Activated naive CD8-positive, alpha-beta T cell treated with anti-CD3 and anti-CD28 coated beads, Interleukin-2, amount 50 U/mL, for 16 hours (primary cell): ENCODE results near the gene SEMA4G.
"Not testable (repeated sequence)": the region's sequence is repeated elsewhere in the genome, so short reads cannot be mapped to it uniquely, and the experiment has no call there.

ENCODE experiments used
- DNase-seq: peaks from one replicate; pipeline ENCODE4 v3.0.0-alpha.2; 2020; ENCODE audit warnings: low read depth, low spot score

The SEMA4G gene

DNA sequence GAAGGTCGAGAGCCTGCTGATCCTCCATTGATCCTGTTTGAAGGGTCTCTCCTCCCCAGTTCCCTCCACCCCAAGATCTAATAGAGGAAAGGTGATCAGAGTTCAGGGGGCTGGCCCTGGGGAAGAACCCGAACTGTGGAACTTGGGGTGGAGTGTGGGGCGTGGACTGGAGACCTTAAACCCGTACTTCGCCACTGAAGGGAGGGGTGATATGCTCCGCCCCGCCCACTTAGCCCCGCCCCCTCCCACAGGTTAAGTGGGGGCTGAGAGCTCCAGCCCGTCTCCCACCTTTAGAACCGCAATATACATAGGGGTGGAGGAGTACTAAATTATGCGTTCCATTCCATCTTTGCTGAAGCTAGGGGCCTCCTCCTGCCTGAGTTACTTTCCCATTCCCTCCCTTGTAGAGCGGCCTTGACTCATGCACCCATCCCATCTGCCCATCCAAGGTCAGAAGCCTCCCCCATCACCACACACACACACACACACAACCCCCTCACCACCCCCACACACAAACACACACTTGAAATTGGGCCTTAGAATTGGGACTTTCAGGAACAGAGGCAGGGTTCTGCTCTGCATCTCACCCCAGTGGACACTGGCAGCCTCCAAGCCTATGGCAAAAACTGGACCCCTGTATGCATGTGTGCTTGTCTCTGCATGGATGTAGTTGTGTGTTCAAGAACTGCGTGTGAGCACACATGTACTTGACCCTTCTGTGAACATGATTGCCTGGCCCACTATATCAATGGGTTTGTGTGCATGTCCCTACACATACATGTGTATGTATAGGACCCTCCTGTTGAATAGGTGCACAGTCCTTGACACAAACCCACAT lies 991 bp downstream of the SEMA4G start:
- DNase-seq = no peak

DNA sequence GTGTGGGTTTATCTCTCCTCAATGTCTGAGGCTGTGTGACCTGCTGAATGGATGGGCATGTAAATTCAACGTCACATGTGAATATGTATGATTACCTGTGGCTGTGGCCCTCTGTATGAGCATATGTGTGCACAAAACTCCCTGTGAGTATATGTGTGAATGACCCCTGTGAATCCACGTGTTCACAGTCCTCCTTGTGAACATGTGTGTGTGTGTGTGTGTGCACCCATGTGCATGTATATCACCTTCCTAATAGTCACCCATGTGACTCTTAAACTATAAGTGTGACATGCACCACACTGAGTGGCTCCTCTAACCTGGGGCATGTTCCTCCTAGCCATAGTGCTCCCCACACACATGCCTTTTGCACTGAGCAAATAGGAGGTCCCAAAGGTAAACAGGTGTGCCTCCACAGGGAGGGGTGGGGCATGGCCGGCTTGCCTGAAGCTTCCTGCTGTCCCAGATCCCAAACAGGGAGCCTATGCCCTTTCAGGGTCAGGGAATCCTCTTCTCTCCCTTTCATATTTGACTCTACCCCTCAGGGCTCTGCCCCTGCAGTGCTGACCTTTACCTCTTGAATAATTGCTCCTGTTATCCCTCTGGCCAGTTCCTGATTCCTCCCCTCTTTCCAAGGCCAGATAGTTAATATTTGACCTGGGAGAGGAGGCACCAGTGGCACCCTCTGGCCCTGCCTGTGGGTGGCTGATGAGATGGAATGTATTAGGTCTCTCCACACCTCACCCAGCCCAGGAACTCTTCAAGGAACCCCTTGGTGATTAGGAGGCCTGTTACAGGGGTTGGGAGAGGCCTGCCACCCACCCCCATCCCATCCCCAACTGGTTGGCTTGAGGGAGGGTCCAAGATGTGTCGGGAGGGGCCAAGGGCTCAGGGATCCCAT lies 1.9 kb downstream of the SEMA4G start:
- no peak for DNase-seq

DNA sequence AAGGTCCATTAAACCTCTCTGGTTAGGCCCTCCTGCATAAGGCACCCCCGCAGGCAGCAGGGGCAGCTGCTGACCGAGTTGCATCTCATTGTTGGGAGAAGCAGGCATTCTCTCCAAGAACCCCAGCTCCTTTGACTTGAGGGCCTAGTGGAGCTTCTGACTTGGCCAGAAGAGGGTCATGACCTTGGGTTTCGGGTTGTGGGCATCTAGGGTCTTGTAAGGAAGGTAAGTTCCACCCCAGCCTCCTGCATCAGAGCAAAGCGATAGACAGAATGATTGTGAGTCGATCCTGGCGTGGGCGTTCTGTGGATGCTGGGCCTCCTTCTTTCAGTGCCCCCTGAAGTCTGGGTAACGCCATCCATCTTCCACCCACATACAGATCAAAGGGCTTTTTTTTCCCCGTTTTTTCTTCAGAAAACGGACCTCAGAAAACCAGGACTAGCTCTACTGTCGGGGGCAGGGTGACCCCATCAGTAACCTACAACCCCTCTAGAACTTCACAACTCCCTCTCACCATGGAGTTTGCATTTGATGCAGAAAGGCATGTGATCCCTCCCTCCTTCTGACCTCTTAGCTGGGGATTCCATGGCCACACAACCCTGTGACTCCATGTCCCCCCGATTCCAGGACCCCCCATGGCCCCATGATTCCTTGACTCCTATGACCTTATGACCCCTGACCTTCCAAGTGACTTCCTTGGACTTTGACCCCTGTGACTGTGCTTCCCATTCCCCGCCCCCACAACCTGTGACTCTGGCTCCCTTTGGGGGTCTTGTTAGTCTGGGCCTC lies 3.0 kb downstream of the SEMA4G start:
- no peak for DNase-seq

- DNase-seq = no peak
Measured at GRCh38 chr10:100972904-100973535, 3.7 kb downstream of the SEMA4G start.

- not testable (repeated sequence) for DNase-seq
Measured at GRCh38 chr10:100975397-100975796, 6.1 kb downstream of the SEMA4G start.

DNA sequence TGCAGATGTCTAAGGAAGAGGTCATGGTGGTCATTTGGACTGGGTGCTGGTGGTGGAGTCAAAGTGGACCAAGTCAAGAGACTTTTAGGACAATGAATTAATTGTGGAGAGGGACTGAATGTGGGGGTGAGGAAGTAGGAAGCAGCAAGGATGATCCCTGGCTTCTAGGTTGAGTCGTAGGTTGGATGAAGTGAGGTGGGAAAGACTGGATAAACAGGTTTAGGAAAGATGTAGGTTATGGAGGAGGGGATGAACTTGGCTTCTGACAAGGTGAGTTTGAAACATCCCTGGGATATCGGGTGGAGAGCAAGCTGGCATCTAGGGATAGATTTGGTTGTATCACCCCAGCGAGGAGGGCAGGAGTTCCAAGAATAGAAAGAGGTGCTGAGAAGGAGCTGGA lies 7.6 kb downstream of the SEMA4G start:
- no peak for DNase-seq

- DNase-seq = no peak
Measured at GRCh38 chr10:100977436-100977835, 8.1 kb downstream of the SEMA4G start.

- DNase-seq = no peak
Measured at GRCh38 chr10:100978121-100978900, 9.0 kb downstream of the SEMA4G start.

DNA sequence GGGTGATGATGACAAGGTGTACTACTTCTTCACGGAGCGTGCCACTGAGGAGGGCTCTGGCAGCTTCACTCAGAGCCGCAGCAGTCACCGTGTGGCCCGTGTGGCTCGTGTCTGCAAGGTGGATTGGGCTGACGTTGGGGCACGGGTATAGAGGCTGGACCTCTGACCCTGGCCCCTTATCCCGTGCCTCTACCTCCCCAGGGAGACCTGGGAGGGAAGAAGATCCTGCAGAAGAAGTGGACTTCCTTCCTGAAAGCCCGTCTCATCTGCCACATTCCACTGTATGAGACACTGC lies 9.5 kb downstream of the SEMA4G start:
- no peak for DNase-seq

GRCh38 chr10:100979791-100980272 lies 10.5 kb downstream of the SEMA4G start:
- no peak for DNase-seq

DNA sequence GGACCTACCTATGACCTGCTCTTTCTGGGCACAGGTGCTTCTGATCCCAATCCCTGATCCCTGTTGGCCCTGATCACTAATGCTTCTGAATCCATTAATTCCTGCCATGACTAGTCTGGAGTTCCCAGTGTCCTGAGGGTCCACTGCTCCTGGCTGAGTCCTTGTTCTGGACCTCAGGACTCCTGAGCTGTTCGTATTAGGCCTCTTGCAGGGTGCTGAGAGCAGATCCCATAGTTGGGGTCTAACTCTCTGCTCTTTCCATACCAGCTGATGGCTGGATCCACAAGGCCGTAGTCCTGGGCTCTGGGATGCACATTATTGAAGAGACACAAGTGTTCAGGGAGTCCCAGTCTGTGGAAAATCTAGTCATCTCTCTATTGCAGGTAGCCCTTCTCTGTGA lies 11.0 kb downstream of the SEMA4G start:
- no peak for DNase-seq

DNA sequence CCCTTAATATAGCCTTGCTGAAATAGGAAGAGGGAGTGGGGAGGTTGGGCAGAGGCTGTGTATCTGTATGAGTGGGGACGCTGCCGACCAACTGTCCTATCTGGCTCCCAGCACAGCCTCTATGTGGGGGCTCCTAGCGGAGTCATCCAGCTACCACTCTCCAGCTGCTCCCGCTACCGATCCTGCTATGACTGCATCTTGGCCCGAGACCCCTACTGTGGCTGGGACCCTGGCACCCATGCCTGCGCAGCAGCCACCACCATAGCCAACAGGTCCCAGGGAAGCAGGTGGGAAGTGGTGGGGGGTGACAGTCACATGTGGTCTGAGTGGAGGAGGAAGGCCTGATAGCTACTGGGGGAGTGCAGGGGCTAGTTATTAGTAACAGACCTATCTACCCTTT lies 11.4 kb downstream of the SEMA4G start:
- DNase-seq = no peak

DNA sequence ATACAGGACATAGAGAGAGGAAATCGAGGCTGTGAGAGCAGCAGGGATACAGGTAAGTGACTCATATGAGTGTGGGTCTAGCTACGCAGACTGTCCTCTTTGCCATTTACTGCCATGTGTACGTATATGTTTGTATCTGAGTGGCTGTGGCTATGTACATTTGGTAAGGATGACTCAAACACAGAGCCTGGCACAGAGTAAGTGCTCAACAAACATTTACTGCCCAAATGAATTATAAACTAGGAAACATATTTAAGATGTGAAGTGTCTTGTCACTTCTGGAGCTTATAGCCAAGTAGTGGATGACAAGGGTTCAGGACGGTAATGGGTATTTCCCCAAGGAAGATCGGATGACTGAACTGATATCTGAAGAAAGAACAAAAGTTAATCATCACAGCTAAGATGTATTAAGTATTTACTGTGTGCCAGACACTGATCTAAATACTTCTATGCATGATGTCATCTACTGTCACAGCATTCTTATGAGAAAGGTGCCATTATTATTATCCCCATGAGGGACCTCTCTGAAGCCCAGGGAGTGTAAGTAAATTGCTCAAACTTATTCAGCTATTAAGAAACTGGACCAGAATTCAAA lies 12.0 kb downstream of the SEMA4G start:
- no peak for DNase-seq

DNA sequence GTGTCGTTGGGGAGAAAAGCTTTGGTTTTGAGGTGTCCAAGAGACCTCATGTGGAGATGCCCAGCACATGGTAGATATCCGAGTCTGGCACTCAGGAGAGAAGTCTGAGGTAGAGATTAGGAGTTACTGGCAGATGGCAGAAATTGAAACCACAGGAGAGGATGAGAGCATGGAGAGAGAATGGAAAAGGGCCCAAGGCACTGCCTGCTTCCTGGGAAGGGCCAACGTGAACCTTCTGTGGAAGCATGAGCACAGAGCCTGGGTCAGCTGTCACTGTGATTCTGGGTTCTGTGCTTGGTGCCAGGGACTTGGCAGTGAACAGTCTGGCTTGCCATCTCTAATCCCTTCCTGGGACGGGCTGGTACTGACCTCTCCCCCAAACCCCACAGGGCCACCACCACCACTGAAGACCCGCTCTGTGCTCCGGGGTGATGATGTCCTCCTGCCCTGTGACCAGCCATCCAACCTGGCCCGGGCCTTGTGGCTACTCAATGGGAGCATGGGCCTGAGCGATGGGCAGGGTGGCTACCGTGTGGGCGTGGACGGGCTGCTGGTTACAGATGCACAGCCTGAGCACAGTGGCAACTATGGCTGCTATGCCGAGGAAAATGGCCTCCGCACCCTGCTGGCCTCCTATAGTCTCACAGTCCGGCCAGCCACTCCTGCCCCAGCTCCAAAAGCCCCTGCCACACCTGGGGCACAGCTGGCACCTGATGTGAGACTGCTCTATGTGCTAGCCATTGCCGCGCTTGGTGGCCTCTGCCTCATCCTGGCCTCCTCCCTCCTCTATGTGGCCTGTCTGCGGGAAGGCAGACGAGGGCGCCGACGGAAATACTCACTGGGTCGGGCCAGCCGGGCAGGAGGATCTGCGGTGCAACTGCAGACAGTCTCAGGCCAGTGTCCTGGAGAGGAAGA lies 13.9 kb downstream of the SEMA4G start:
- no peak for DNase-seq

GRCh38 chr10:100983868-100984671 lies 14.8 kb downstream of the SEMA4G start:
- no peak for DNase-seq

- DNase-seq = no peak
Measured at GRCh38 chr10:100984672-100985177, 15.4 kb downstream of the SEMA4G start.

GRCh38 chr10:100985336-100985735 lies 16.0 kb downstream of the SEMA4G start:
- DNase-seq = no peak

- no peak for DNase-seq
Measured at GRCh38 chr10:100986623-100986951, 17.3 kb downstream of the SEMA4G start.
